Stimulated activated naive B cell treated with anti-CD40 and anti-IgM and Interleukin-4, amounts not matched to agents 10 μg/mL and 1 μg/mL and 100 μg/mL, for 72 hours (primary cell): ENCODE measurements around the gene FAM184A.
A peak's percentile ranks its signal among the peaks of the same experiment; 100 is the strongest.

ENCODE experiments used
- ATAC-seq, 2 donors: fragments of 150-1000 bp; cut with Tn5 transposase; replicated peaks; 2 replicates each; pipeline ENCODE4 v1.10.0; 2021; ENCODE audit warnings: moderate library complexity in 1 of 2
- DNase-seq: peaks from one replicate; pipeline ENCODE4 v3.0.0; 2021
- H3K27ac Mint-ChIP-seq: one replicate; pipeline ENCODE4 v1.8.0; 2022; ENCODE audit warnings: mild to moderate bottlenecking, mixed read lengths
- H3K27me3 Mint-ChIP-seq, 2 donors: one replicate each; pipeline ENCODE4 v1.8.0; 2022; ENCODE audit warnings: mixed read lengths in 2 of 2
- H3K36me3 Mint-ChIP-seq, 2 donors: one replicate each; pipeline ENCODE4 v1.8.0; 2022; ENCODE audit warnings: mixed read lengths in 2 of 2, mild to moderate bottlenecking in 1 of 2
- H3K4me1 Mint-ChIP-seq, 2 donors: one replicate each; pipeline ENCODE4 v1.8.0; 2022; ENCODE audit warnings: mixed read lengths in 2 of 2, mild to moderate bottlenecking in 1 of 2
- H3K4me3 Mint-ChIP-seq, 2 donors: one replicate each; pipeline ENCODE4 v1.8.0; 2022; ENCODE audit warnings: mild to moderate bottlenecking in 2 of 2, mixed read lengths in 2 of 2, moderate library complexity in 1 of 2
- H3K9me3 Mint-ChIP-seq, 2 donors: one replicate each; pipeline ENCODE4 v1.8.0; 2022; ENCODE audit warnings: mixed read lengths in 2 of 2, mild to moderate bottlenecking in 1 of 2

Gene FAM184A

GRCh38 chr6:118967239-118967638 lies 111.2 kb downstream of the FAM184A start:
- Mint-ChIP-seq H3K27ac (no peak overlapping the region), H3K36me3 (no peaks in the 10 kb centered on the region), H3K4me1 (no peaks in the 10 kb centered on the region), H3K9me3 (no peaks in the 10 kb centered on the region), H3K27me3 (no peaks in the 10 kb centered on the region), H3K4me3 (no peak overlapping the region)
- ATAC-seq (no peak), DNase-seq (no peak)

GRCh38 chr6:118965843-118966370 lies 112.6 kb downstream of the FAM184A start:
- H3K36me3 Mint-ChIP-seq: no peaks in the 10 kb centered on the region
- no peak for DNase-seq
- no peak for ATAC-seq
- H3K27me3 Mint-ChIP-seq: no peaks in the 10 kb centered on the region
- H3K27ac Mint-ChIP-seq: no peak overlapping the region
- H3K4me3 Mint-ChIP-seq: no peak overlapping the region
- no peaks in the 10 kb centered on the region for H3K9me3 Mint-ChIP-seq
- H3K4me1 Mint-ChIP-seq: no peaks in the 10 kb centered on the region

DNA sequence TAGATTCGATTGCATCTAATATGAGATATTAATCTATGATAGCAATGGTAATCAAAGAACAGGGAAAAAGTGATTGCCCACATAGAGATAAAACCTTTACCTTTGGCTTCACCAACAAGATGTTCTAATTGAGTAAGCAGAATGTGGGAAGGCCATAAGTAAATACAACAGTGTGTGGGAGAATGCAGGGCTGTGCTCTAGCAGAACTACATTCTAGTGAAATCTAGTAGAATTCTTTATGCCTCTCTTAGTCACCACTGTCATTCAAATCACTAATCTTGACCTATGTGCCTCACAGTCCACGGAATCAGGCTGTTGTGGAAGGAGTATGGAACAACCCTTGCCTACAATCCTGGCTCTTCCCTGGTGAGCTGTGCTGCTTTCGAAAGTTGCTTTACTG lies 113.1 kb downstream of the FAM184A start:
- H3K27ac Mint-ChIP-seq: no peak overlapping the region
- no peak for DNase-seq
- no peaks in the 10 kb centered on the region for H3K4me1 Mint-ChIP-seq
- no peaks in the 10 kb centered on the region for H3K27me3 Mint-ChIP-seq
- no peaks in the 10 kb centered on the region for H3K9me3 Mint-ChIP-seq
- H3K4me3 Mint-ChIP-seq: no peak overlapping the region
- no peaks in the 10 kb centered on the region for H3K36me3 Mint-ChIP-seq
- ATAC-seq: no peak

DNA sequence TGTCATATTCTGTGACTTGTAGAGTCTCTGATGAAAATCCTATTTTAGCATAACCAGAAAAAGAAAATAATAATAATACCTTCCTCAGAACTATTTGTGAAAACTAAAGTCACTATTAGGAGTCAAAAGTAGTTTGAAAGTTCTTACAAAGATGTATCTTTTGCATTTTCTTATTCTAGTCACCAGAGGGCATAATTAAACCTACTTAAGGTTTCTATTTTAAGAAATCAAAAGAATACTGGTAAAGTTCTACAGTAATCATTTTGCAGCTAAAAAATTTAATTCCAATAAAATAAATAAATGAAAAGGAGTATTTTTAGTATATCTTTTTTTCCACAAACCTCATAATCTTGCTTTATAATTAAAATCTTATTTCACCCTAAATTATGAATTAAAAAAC lies 115.5 kb downstream of the FAM184A start:
- H3K36me3 Mint-ChIP-seq: no peaks in the 10 kb centered on the region
- H3K9me3 Mint-ChIP-seq: no peaks in the 10 kb centered on the region
- H3K4me1 Mint-ChIP-seq: no peaks in the 10 kb centered on the region
- no peak for ATAC-seq
- DNase-seq: no peak
- no peak overlapping the region for H3K4me3 Mint-ChIP-seq
- no peaks in the 10 kb centered on the region for H3K27me3 Mint-ChIP-seq
- no peak overlapping the region for H3K27ac Mint-ChIP-seq

DNA sequence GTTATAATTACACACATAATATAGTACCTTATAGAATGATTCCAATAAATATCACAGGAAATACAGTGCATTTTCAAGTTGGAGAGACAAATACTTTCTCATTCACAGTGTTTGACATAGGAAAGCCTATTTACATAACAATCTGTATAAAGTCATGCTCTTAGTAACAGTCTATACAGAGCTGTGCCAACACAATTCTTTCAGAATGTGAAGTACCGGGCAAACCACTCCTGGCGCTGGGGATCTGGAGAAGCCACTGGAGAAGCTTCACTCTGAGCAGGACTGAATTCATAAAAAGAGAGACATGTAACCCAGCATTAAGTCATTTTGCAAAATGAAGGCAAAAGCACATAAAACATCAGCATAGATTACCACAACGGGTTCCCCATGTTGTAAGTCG lies 118.6 kb downstream of the FAM184A start:
- ATAC-seq: no peak
- no peaks in the 10 kb centered on the region for H3K36me3 Mint-ChIP-seq

DNA sequence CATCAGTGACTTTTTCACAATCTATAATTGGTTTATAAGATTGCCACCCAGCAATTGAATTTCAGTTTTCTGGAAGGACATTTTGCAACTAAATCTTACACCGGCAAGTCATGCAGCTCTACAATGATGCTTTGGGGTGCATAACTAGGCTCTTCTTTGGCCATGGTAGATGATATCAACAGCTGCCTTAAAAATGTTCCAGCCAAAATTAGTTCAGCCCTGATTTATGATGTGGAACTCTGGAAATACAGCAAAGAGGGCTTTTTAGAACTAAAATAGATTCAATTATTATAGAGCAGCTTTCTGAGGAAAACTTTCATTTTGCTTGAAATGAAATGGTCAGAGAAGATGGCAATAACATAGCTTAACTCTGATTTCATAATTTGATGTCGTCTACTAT lies 125.1 kb downstream of the FAM184A start:
- no peaks in the 10 kb centered on the region for H3K4me1 Mint-ChIP-seq
- no peaks in the 10 kb centered on the region for H3K36me3 Mint-ChIP-seq
- no peak overlapping the region for H3K27ac Mint-ChIP-seq
- no peaks in the 10 kb centered on the region for H3K27me3 Mint-ChIP-seq
- ATAC-seq (no peak), DNase-seq (no peak)
- peaks cover 0 to 1% of the 10 kb centered on the region in 2 donors for H3K9me3 Mint-ChIP-seq
- no peak overlapping the region for H3K4me3 Mint-ChIP-seq

More for the DNA sequence above, 118.6 kb downstream of the FAM184A start:
- Mint-ChIP-seq H3K4me3 (no peak overlapping the region), H3K9me3 (no peaks in the 10 kb centered on the region), H3K4me1 (no peaks in the 10 kb centered on the region), H3K27me3 (no peaks in the 10 kb centered on the region), H3K27ac (no peak overlapping the region)
- DNase-seq: no peak

DNA sequence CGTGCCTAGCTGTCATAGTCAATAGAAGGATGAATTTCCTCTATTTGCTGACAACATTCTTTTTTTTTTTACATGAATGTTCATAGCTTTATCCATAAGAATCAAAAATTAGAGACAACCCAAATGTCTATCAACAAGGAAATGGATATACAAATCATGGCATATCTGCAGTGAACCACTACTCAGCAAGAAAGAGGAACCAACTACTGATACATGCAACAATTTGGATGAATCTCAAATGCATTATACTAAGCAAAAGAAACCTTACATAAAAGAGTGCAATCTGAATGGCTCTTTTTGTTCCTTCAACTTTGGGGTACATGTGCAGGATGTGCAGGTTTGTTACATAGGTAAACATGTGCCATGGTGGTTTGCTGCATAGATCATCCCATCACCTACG lies 125.8 kb downstream of the FAM184A start:
- Mint-ChIP-seq H3K36me3 (no peaks in the 10 kb centered on the region), H3K4me3 (no peak overlapping the region), H3K4me1 (no peaks in the 10 kb centered on the region), H3K9me3 (peaks cover 0 to 1% of the 10 kb centered on the region in 2 donors), H3K27ac (no peak overlapping the region), H3K27me3 (no peaks in the 10 kb centered on the region)
- no peak for ATAC-seq
- DNase-seq: no peak

- peaks cover 21 to 22% of the 10 kb centered on the region in 2 donors for H3K9me3 Mint-ChIP-seq
Measured at GRCh38 chr6:118945217-118945616, 133.2 kb downstream of the FAM184A start.

DNA sequence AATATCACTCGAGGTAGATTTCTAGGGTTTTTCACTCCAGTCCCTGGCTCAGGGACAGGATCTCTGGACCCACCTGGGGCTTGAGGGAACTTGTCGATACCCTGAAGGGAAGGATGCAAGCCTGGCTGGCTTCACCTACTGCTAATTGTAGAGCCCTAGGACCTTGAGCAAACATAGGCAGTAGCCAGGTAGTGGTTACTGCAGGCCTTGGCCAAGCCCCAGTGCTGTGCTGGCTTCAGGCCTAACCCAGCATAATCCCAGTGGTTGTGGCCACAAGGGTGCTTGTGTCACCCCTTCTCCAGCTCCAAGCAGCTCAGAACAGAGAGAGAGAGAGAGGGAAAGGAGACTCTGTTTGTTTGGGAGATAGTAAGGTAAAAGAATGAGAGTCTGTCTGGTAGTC lies 137.7 kb downstream of the FAM184A start:
- Mint-ChIP-seq H3K27me3 (no peaks in the 10 kb centered on the region), H3K4me3 (no peak overlapping the region), H3K4me1 (peaks cover 14 to 34% of the 10 kb centered on the region in 2 donors), H3K9me3 (peaks cover 13 to 19% of the 10 kb centered on the region in 2 donors), H3K36me3 (peaks cover 21 to 33% of the 10 kb centered on the region in 2 donors), H3K27ac (no peak overlapping the region)
- no peak for DNase-seq
- ATAC-seq: no peak

More at GRCh38 chr6:118945217-118945616, 133.2 kb downstream of the FAM184A start:
- H3K27ac Mint-ChIP-seq: no peak overlapping the region
- DNase-seq (no peak), ATAC-seq (no peak)
- no peak overlapping the region for H3K4me3 Mint-ChIP-seq
- peaks cover 5 to 9% of the 10 kb centered on the region in 2 donors for H3K4me1 Mint-ChIP-seq
- no peaks in the 10 kb centered on the region for H3K27me3 Mint-ChIP-seq
- H3K36me3 Mint-ChIP-seq: peaks cover 13 to 16% of the 10 kb centered on the region in 2 donors

DNA sequence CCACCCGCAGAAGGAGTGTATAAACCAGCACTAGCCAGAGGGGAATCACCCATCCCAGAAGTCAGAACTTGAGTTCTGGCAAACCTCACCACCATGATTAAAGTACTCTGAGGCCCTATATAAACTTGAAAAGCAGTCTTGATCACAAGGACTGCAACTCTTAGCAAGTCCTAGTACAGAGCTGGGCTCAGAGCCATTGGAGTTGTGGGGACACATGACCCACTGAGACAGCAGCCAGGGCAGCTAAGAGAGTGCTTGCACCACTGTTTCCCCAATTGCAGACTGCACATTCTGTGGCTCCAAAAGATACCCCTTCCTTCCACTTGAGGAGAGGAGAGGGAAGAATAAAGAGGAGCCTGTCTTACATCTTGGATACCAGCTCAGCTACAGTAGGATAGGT lies 138.8 kb downstream of the FAM184A start:
- Mint-ChIP-seq H3K9me3 (peaks cover 5 to 12% of the 10 kb centered on the region in 2 donors), H3K27ac (no peak overlapping the region), H3K36me3 (peaks cover 20 to 34% of the 10 kb centered on the region in 2 donors), H3K4me3 (no peak overlapping the region), H3K27me3 (no peaks in the 10 kb centered on the region), H3K4me1 (peaks cover 15 to 42% of the 10 kb centered on the region in 2 donors)
- DNase-seq: no peak
- no peak for ATAC-seq

GRCh38 chr6:118935978-118936703 lies 142.3 kb downstream of the FAM184A start:
- peaks cover 0 to 3% of the 10 kb centered on the region in 2 donors for H3K9me3 Mint-ChIP-seq
- peak overlapping the region; percentile 93 to 96 for H3K4me3 Mint-ChIP-seq
- H3K4me1 Mint-ChIP-seq: peaks cover 17 to 50% of the 10 kb centered on the region in 2 donors
- H3K27me3 Mint-ChIP-seq: no peaks in the 10 kb centered on the region
- DNase-seq (no peak), ATAC-seq (no peak)
- peaks cover 19 to 39% of the 10 kb centered on the region in 2 donors for H3K36me3 Mint-ChIP-seq
- H3K27ac Mint-ChIP-seq: peak overlapping the region; percentile 39

DNA sequence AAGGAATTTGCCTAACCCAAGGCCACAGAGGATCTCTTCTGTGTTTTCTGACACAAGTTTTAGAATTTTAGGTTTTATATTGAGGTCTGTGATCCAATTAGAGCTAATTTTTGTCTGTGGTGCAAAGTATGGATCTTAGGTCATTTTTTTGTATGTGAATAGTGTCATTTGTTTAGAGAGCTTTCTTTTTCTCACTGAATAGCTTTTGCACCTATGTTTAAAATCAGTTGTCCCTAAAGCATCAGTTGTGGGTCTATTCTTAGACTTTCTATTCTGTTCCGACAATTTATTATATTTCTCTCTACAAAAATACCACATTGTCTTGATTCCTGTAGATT lies 143.2 kb downstream of the FAM184A start:
- Mint-ChIP-seq H3K36me3 (peaks cover 24 to 38% of the 10 kb centered on the region in 2 donors), H3K4me1 (peaks cover 12 to 42% of the 10 kb centered on the region in 2 donors), H3K9me3 (peaks cover 0 to 3% of the 10 kb centered on the region in 2 donors), H3K27ac (peak overlapping the region; percentile 98), H3K27me3 (no peaks in the 10 kb centered on the region), H3K4me3 (peak overlapping the region; percentile 93 to 96)
- ATAC-seq (no peak), DNase-seq (no peak)

- H3K4me3 Mint-ChIP-seq: peak within 1 kb of the TSS; percentile 93 to 96
- peaks cover 24 to 37% of the 10 kb centered on the region in 2 donors for H3K36me3 Mint-ChIP-seq
- no peaks in the 10 kb centered on the region for H3K27me3 Mint-ChIP-seq
- H3K27ac Mint-ChIP-seq: peak within 1 kb of the TSS; percentile 98
- H3K4me1 Mint-ChIP-seq: peaks cover 10 to 39% of the 10 kb centered on the region in 2 donors
- ATAC-seq: peak; percentile 97 to 98
- peak; percentile 88 for DNase-seq
- peaks cover 0 to 3% of the 10 kb centered on the region in 2 donors for H3K9me3 Mint-ChIP-seq
Measured at GRCh38 chr6:118934461-118935330, 143.8 kb downstream of the FAM184A start, which contains the start of gene MCM9. Gene MCM9, minus strand, starts transcription at chr6:118935159. Its CDS starts 3,436 bp downstream, at chr6:118931723.

GRCh38 chr6:118933855-118934460 lies 144.5 kb downstream of the FAM184A start:
- Mint-ChIP-seq H3K36me3 (peaks cover 24 to 33% of the 10 kb centered on the region in 2 donors), H3K4me3 (peak overlapping the region; percentile 93 to 96), H3K9me3 (peaks cover 0 to 3% of the 10 kb centered on the region in 2 donors), H3K4me1 (peaks cover 10 to 32% of the 10 kb centered on the region in 2 donors), H3K27me3 (no peaks in the 10 kb centered on the region), H3K27ac (peak overlapping the region; percentile 59)
- ATAC-seq (no peak), DNase-seq (no peak)
